HepG2 (cell line): ENCODE measurements around the gene CATSPERE. TPM values are rescaled to one million over a fixed set of nuclear protein-coding genes. Genes with fewer than 3 reads are reported as not detected.
A peak's percentile ranks its signal among the peaks of the same experiment; 100 is the strongest.

Experiments
- ASH2L ChIP-seq: fragments of 300-600, 200-600 bp; sonication (generic); IDR thresholded peaks from 2 replicates; pipeline ENCODE4 v1.7.0; 2017; ENCODE audit warnings: low read depth, mild to moderate bottlenecking, moderate library complexity, mixed read lengths, low read length; ENCODE audit not compliant: insufficient read length
- CSRNP2 ChIP-seq: sonication (generic); formaldehyde crosslinking; conservative IDR thresholded peaks from 2 replicates; pipeline ENCODE4 v1.8.0; 2022; ENCODE audit warnings: low read depth, missing genetic modification reagents
- RCOR2 ChIP-seq: IDR thresholded peaks from 2 replicates; pipeline ENCODE4 v1.6.1; 2016; ENCODE audit warnings: missing biosample characterization, missing genetic modification reagents
- SPEN ChIP-seq: sonication (generic); formaldehyde crosslinking; IDR thresholded peaks from 2 replicates; pipeline ENCODE4 v1.5.1; 2020; ENCODE audit warnings: low read depth, mild to moderate bottlenecking, missing genetic modification reagents
- SRF ChIP-seq: IDR thresholded peaks from 2 replicates; pipeline ENCODE4 v1.6.1; 2011; ENCODE audit warnings: mild to moderate bottlenecking, low read depth, low read length, moderate library complexity
- TRAFD1 ChIP-seq: sonication (generic); formaldehyde crosslinking; IDR thresholded peaks from 2 replicates; pipeline ENCODE4 v1.5.1; 2020; ENCODE audit warnings: missing genetic modification reagents, mild to moderate bottlenecking, borderline replicate concordance
- XRCC5 ChIP-seq: fragments of 200-400 bp; formaldehyde crosslinking; optimal IDR thresholded peaks from 2 replicates; pipeline ENCODE3; 2017; ENCODE audit warnings: mild to moderate bottlenecking, low read length
- ZIK1 ChIP-seq: sonication (generic); formaldehyde crosslinking; IDR thresholded peaks from 2 replicates; pipeline ENCODE4 v1.5.0; 2020; ENCODE audit warnings: mild to moderate bottlenecking, low read depth, missing genetic modification reagents, borderline replicate concordance
- ZNF33A ChIP-seq: sonication (generic); formaldehyde crosslinking; IDR thresholded peaks from 2 replicates; pipeline ENCODE4 v1.5.1; 2020; ENCODE audit warnings: missing genetic modification reagents, mild to moderate bottlenecking, moderate library complexity, borderline replicate concordance
- ZNF75D ChIP-seq: sonication (generic); formaldehyde crosslinking; IDR thresholded peaks from 2 replicates; pipeline ENCODE4 v1.8.1; 2023; ENCODE audit warnings: missing genetic modification reagents, mild to moderate bottlenecking, borderline replicate concordance
- polyA plus RNA-seq, 8 experiments: library from polyadenylated mRNA; depleted of rRNA in 3 of 8; stranded (reverse) in 7 of 8; unstranded in 1 of 8; fragments of >200 nt; fragmentation: Illumina TruSeq in 4 of 8; extraction: Trizol in 4 of 8; gene quantifications; 2 replicates each; pipeline versions ENCODE4 v1.2.1 to v1.2.3, GENCODE V29; 2011 to 2016; ENCODE audit warnings: low read depth in 4 of 8, missing spikeins in 1 of 8, mixed read lengths in 1 of 8; ENCODE audit not compliant: insufficient read depth in 1 of 8
- total RNA-seq, 5 experiments: library from RNA; depleted of rRNA; stranded (reverse); fragments of >200 nt; fragmentation: Illumina TruSeq; extraction: Trizol; gene quantifications; 2 replicates each; pipeline ENCODE4 v1.2.3, GENCODE V29; 2016; ENCODE audit warnings: low read depth in 1 of 5
- TF ChIP-seq, protein P1 (sequence below): sonication (generic); formaldehyde crosslinking; conservative IDR thresholded peaks from 2 replicates; pipeline ENCODE4 v1.4.0; 2020; ENCODE audit warnings: mild to moderate bottlenecking, missing genetic modification reagents, moderate library complexity
- TF ChIP-seq, protein P2 (sequence below): sonication (generic); formaldehyde crosslinking; IDR thresholded peaks from 2 replicates; pipeline ENCODE4 v1.4.0; 2020; ENCODE audit warnings: missing genetic modification reagents
- TF ChIP-seq, protein P3 (sequence below): IDR thresholded peaks from 2 replicates; pipeline ENCODE4 v1.6.1; 2012; ENCODE audit warnings: low read length, improper control_type of control experiment
- TF ChIP-seq, protein P4 (sequence below): sonication (generic); formaldehyde crosslinking; IDR thresholded peaks from 2 replicates; pipeline ENCODE4 v1.5.0; 2020; ENCODE audit warnings: missing genetic modification reagents, mild to moderate bottlenecking, borderline replicate concordance

CATSPERE gene
- total and polyA plus RNA-seq, 2 of the 13 experiments (the other 11 are each of a cell fraction or from before 2014, with no cell fraction given) = 0.34 to 0.51 TPM

DNA sequence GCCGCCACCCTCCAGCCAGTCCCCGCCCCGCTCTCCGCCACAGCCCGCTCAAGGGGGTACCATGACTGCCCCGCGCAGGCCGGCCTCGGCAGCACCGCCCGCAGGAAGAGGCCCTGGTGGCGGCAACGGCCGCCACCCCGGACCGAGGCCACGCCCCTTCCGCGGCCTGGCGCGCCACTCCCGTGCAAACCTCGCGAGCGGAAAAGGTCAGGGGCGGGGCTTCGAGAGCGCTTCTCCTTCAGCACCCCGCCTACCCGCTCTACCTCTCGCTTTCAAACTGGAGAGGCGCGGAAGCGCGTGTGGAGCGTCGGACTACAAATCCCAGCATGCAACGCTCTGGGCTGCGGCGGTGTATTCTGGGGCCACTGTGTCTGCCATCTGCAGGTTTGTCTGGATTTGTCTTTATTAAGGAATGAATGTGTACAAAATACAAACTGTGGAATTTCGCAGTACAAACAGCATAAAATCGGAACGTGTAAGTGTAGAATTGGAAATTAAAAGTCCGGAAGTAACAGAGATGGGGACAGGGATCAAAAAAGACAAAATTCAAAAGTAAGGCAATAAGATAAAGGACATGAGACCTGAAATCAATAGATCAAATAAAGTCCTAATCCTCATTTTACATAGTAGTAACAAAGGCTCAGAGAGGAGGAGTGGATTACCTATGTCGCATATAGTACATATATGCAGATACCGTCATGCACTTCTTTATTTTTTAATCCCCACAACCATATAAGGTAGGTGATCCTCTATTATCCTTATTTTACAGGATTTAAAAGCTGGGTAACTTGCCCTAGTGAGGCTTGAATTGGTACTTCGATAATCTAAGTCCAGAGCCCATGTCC, 8.9 kb upstream of the CATSPERE start (continued):
- TF ChIP-seq, protein P1, sequence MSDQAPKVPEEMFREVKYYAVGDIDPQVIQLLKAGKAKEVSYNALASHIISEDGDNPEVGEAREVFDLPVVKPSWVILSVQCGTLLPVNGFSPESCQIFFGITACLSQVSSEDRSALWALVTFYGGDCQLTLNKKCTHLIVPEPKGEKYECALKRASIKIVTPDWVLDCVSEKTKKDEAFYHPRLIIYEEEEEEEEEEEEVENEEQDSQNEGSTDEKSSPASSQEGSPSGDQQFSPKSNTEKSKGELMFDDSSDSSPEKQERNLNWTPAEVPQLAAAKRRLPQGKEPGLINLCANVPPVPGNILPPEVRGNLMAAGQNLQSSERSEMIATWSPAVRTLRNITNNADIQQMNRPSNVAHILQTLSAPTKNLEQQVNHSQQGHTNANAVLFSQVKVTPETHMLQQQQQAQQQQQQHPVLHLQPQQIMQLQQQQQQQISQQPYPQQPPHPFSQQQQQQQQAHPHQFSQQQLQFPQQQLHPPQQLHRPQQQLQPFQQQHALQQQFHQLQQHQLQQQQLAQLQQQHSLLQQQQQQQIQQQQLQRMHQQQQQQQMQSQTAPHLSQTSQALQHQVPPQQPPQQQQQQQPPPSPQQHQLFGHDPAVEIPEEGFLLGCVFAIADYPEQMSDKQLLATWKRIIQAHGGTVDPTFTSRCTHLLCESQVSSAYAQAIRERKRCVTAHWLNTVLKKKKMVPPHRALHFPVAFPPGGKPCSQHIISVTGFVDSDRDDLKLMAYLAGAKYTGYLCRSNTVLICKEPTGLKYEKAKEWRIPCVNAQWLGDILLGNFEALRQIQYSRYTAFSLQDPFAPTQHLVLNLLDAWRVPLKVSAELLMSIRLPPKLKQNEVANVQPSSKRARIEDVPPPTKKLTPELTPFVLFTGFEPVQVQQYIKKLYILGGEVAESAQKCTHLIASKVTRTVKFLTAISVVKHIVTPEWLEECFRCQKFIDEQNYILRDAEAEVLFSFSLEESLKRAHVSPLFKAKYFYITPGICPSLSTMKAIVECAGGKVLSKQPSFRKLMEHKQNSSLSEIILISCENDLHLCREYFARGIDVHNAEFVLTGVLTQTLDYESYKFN = no peak
- TF ChIP-seq SPEN (CRISPR knock-in tag) = peak; percentile 89
- no peak for TF ChIP-seq ZNF75D (CRISPR knock-in tag)
- 0 out of 2 replicates have a peak, but pooled peaks have one; percentile 27 for TF ChIP-seq TRAFD1
- TF ChIP-seq, protein P2, sequence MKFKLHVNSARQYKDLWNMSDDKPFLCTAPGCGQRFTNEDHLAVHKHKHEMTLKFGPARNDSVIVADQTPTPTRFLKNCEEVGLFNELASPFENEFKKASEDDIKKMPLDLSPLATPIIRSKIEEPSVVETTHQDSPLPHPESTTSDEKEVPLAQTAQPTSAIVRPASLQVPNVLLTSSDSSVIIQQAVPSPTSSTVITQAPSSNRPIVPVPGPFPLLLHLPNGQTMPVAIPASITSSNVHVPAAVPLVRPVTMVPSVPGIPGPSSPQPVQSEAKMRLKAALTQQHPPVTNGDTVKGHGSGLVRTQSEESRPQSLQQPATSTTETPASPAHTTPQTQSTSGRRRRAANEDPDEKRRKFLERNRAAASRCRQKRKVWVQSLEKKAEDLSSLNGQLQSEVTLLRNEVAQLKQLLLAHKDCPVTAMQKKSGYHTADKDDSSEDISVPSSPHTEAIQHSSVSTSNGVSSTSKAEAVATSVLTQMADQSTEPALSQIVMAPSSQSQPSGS = peak; percentile 62
- peak; percentile 57 for TF ChIP-seq XRCC5
- peak; percentile 57; the same call in 1 of the 2 replicates for TF ChIP-seq ZNF33A
- TF ChIP-seq CSRNP2 (CRISPR knock-in tag) = no peak
- TF ChIP-seq, protein P3, sequence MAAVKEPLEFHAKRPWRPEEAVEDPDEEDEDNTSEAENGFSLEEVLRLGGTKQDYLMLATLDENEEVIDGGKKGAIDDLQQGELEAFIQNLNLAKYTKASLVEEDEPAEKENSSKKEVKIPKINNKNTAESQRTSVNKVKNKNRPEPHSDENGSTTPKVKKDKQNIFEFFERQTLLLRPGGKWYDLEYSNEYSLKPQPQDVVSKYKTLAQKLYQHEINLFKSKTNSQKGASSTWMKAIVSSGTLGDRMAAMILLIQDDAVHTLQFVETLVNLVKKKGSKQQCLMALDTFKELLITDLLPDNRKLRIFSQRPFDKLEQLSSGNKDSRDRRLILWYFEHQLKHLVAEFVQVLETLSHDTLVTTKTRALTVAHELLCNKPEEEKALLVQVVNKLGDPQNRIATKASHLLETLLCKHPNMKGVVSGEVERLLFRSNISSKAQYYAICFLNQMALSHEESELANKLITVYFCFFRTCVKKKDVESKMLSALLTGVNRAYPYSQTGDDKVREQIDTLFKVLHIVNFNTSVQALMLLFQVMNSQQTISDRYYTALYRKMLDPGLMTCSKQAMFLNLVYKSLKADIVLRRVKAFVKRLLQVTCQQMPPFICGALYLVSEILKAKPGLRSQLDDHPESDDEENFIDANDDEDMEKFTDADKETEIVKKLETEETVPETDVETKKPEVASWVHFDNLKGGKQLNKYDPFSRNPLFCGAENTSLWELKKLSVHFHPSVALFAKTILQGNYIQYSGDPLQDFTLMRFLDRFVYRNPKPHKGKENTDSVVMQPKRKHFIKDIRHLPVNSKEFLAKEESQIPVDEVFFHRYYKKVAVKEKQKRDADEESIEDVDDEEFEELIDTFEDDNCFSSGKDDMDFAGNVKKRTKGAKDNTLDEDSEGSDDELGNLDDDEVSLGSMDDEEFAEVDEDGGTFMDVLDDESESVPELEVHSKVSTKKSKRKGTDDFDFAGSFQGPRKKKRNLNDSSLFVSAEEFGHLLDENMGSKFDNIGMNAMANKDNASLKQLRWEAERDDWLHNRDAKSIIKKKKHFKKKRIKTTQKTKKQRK = no peak
- TF ChIP-seq, protein P4, sequence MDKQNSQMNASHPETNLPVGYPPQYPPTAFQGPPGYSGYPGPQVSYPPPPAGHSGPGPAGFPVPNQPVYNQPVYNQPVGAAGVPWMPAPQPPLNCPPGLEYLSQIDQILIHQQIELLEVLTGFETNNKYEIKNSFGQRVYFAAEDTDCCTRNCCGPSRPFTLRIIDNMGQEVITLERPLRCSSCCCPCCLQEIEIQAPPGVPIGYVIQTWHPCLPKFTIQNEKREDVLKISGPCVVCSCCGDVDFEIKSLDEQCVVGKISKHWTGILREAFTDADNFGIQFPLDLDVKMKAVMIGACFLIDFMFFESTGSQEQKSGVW (CRISPR knock-in tag) = no peak
- peak; percentile 22 for TF ChIP-seq ASH2L
- TF ChIP-seq ZIK1 (CRISPR knock-in tag) = no peak
- TF ChIP-seq RCOR2 (CRISPR knock-in tag) = no peak
- TF ChIP-seq SRF = peak; percentile 56; the same call in 1 of the 2 replicates
